Liver (tissue), 9 donors: Measurements from ENCODE around the gene DAPK1. TPM values are rescaled to one million over a fixed set of nuclear protein-coding genes. Genes with fewer than 3 reads are reported as not detected.

Experiments used
- DNase-seq: peaks from one replicate; pipeline ENCODE4 v3.0.0-alpha.2; 2017; ENCODE audit warnings: low spot score
- H3K27ac ChIP-seq, 2 donors: one replicate each; pipeline ENCODE4 v1.7.0; 2013; ENCODE audit warnings: inconsistent platforms in 2 of 2, low read length in 2 of 2, control low read depth in 1 of 2, low read depth in 1 of 2, mild to moderate bottlenecking in 1 of 2
- H3K27me3 ChIP-seq, 4 donors: one replicate each; pipeline versions ENCODE4 v1.6.1 to v1.7.0; 2013; ENCODE audit warnings: low read length in 3 of 4, inconsistent platforms in 1 of 4, mild to moderate bottlenecking in 1 of 4, moderate library complexity in 1 of 4; ENCODE audit not compliant: control insufficient read depth in 4 of 4, insufficient read depth in 4 of 4
- H3K36me3 ChIP-seq, 4 donors: one replicate each; pipeline versions ENCODE4 v1.6.1 to v1.7.0; 2013; ENCODE audit warnings: low read length in 3 of 4, mild to moderate bottlenecking in 3 of 4, low read depth in 1 of 4, moderate library complexity in 1 of 4; ENCODE audit not compliant: control insufficient read depth in 4 of 4, insufficient read depth in 3 of 4
- H3K4me1 ChIP-seq, 4 donors: one replicate each; pipeline versions ENCODE4 v1.6.1 to v1.7.0; 2013; ENCODE audit warnings: low read length in 3 of 4, mild to moderate bottlenecking in 3 of 4, moderate library complexity in 1 of 4; ENCODE audit not compliant: control insufficient read depth in 4 of 4, insufficient read depth in 4 of 4
- H3K4me3 ChIP-seq, 3 donors: one replicate each; pipeline versions ENCODE4 v1.6.1 to v1.7.0; 2013; ENCODE audit warnings: low read length in 3 of 3, control low read depth in 1 of 3, low read depth in 1 of 3, mild to moderate bottlenecking in 1 of 3
- H3K9ac ChIP-seq, 2 donors: one replicate each; pipeline ENCODE4 v1.7.0; 2013; ENCODE audit warnings: low read length in 2 of 2, mild to moderate bottlenecking in 2 of 2, moderate library complexity in 2 of 2, control low read depth in 1 of 2, low read depth in 1 of 2
- H3K9me3 ChIP-seq, 4 donors: one replicate each; pipeline versions ENCODE4 v1.6.1 to v1.7.0; 2013; ENCODE audit warnings: low read length in 3 of 4; ENCODE audit not compliant: control insufficient read depth in 4 of 4
- FOXA1 ChIP-seq: IDR thresholded peaks from 2 replicates; pipeline ENCODE4 v1.6.1; 2016; ENCODE audit warnings: antibody characterized with exemption
- FOXA2 ChIP-seq: IDR thresholded peaks from 2 replicates; pipeline ENCODE4 v1.6.1; 2016; ENCODE audit warnings: antibody characterized with exemption
- GABPA ChIP-seq, 2 donors: IDR thresholded peaks in 1 of 2; conservative IDR thresholded peaks in 1 of 2; 2 replicates each; pipeline ENCODE4 v1.6.1; 2016; ENCODE audit warnings: antibody characterized with exemption in 2 of 2, mild to moderate bottlenecking in 1 of 2, moderate library complexity in 1 of 2
- HNF4G ChIP-seq: IDR thresholded peaks from 2 replicates; pipeline ENCODE4 v1.6.1; 2016; ENCODE audit warnings: antibody characterized with exemption
- NR2F2 ChIP-seq: IDR thresholded peaks from 2 replicates; pipeline ENCODE4 v1.6.1; 2016; ENCODE audit warnings: antibody characterized with exemption
- RAD21 ChIP-seq, 2 donors: IDR thresholded peaks; 2 replicates each; pipeline ENCODE4 v1.6.1; 2016; ENCODE audit warnings: antibody characterized with exemption in 2 of 2, mild to moderate bottlenecking in 2 of 2
- RXRA ChIP-seq, 2 donors: IDR thresholded peaks; 2 replicates each; pipeline ENCODE4 v1.6.1; 2017 to 2018; ENCODE audit warnings: antibody characterized with exemption in 2 of 2, mild to moderate bottlenecking in 1 of 2
- SP1 ChIP-seq: IDR thresholded peaks from 2 replicates; pipeline ENCODE4 v1.6.1; 2018; ENCODE audit warnings: antibody characterized with exemption, mild to moderate bottlenecking
- YY1 ChIP-seq: IDR thresholded peaks from 2 replicates; pipeline ENCODE4 v1.6.1; 2016; ENCODE audit warnings: antibody characterized with exemption, mild to moderate bottlenecking
- WGBS: extraction: QIAGEN DNeasy Blood & Tissue Kit; methylation state at CpG from one replicate; pipeline ENCODE4 v1.1.7; 2013; 5-methylcytosine and 5-hydroxymethylcytosine counted together
- polyA plus RNA-seq, 2 donors: library from polyadenylated mRNA; stranded (reverse) in 1 of 2; unstranded in 1 of 2; fragments of 200-250 nt in 1 of 2; fragments of >200 nt in 1 of 2; fragmentation: Nextera tagmentation in 1 of 2; extraction: Ambion mirVana in 1 of 2; gene quantifications; one replicate each; pipeline versions ENCODE4 v1.2.1 to v1.2.3, GENCODE V29; 2013 to 2015
- total RNA-seq, 2 donors: library from RNA; depleted of rRNA; stranded (reverse); fragments of >200 nt; gene quantifications; one replicate each; pipeline ENCODE4 v1.2.3, GENCODE V29; 2014
- TF ChIP-seq, protein P1 (sequence below): IDR thresholded peaks from 2 replicates; pipeline ENCODE4 v1.6.1; 2016; ENCODE audit warnings: antibody characterized with exemption
- TF ChIP-seq, protein P2 (sequence below): IDR thresholded peaks from 2 replicates; pipeline ENCODE4 v1.6.1; 2016; ENCODE audit warnings: antibody characterized with exemption
- TF ChIP-seq, protein P3 (sequence below): IDR thresholded peaks from 2 replicates; pipeline ENCODE4 v1.6.1; 2016; ENCODE audit warnings: antibody characterized with exemption
- TF ChIP-seq, protein P4 (sequence below): fragments of 150-350 bp; IDR thresholded peaks from 2 replicates; pipeline ENCODE4 v1.5.1; 2017; ENCODE audit warnings: improper control_type of control experiment, low read depth, low read length; ENCODE audit not compliant: missing input control
- donor health status: healthy.
- donor health status: healthy.
- donor health status: healthy.
- donor health status: healthy.
- donor health status: healthy.

The DAPK1 gene
- total and polyA plus RNA-seq, 4 donors = 14.0 to 40.8 (median 21.8) TPM

DNA sequence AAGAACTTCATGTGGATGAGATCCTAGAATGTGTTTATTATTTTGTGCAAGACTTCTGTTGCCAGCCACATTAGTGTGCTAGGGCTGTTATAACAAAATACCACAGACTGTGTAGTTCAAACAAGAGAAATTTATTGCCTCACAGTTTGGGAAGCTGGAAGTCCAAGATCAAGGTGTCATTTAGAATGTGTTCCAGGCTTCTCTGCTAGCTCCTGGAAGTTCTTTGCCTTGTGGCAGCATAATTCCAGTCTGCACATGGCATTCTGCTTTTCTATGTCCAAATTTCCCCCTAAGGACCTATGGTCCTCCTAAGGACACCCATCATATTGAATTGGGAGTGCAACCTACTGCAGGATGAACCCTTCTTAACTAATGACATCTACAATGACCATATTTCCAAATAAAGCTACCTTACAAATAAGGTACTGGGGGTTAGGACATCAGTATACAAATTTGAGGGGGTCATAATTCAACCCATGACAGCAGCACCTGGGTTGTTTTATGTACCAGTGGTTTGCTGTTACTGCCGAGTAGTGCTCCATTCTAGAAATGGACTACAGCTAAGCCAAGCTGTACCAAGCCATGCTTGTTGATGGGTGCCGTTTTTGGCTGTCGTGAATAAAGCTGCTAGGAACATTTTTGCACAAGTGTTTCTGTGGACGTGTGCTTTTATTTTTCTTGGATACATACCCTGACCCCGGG is 52.7 kb downstream of the DAPK1 start:
- H3K4me3 ChIP-seq = no peak overlapping the region
- peaks cover 0 to 6% (median 0%) of the 10 kb centered on the region in 4 donors for H3K36me3 ChIP-seq
- H3K27me3 ChIP-seq = no peaks in the 10 kb centered on the region
- no peak overlapping the region for H3K9ac ChIP-seq
- 85% methylated on average over 5 of the region's 5 CpGs for WGBS
- no peaks in the 10 kb centered on the region for H3K9me3 ChIP-seq
- no peak overlapping the region for H3K27ac ChIP-seq
- TF ChIP-seq, protein P1, sequence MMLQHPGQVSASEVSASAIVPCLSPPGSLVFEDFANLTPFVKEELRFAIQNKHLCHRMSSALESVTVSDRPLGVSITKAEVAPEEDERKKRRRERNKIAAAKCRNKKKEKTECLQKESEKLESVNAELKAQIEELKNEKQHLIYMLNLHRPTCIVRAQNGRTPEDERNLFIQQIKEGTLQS = no peak
- TF ChIP-seq SP1 = no peak
- H3K4me1 ChIP-seq = peaks cover 0 to 4% (median under 1%) of the 10 kb centered on the region in 4 donors
- DNase-seq = no peak

DNA sequence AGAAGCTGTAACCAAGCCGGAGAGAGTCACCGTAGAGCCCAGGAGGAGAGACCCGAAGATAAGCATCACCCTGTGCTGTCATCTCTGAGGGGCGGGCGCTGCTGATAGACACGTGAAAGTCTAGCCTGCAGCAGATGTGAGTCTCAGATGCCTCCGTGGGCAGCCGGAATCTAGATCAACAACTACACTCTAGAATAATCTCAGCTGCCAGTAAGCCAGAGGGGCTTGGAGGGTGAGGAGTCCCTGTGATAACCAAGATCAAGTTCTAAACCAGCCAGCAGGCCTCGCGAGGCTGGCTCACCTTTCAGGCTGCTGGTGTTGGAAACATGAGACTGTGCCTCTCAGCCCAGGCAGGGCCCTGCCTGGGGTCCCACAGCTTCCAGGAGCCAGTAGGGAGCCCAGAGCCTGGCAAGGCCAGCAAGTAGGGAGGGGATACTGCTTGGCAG is 54.1 kb downstream of the DAPK1 start:
- WGBS = 82% methylated on average over 10 of the region's 10 CpGs
- no peak for DNase-seq

More for the DNA sequence above, 54.1 kb downstream of the DAPK1 start:
- Histone ChIP-seq H3K9me3 (no peaks in the 10 kb centered on the region), H3K36me3 (peaks cover 0 to 6% (median 0%) of the 10 kb centered on the region in 4 donors), H3K4me1 (peaks cover 4 to 12% (median 6%) of the 10 kb centered on the region in 4 donors), H3K27ac (no peak overlapping the region), H3K27me3 (no peaks in the 10 kb centered on the region), H3K9ac (no peak overlapping the region), H3K4me3 (no peak overlapping the region)
- TF ChIP-seq YY1 (no peak), FOXA2 (no peak), RXRA (IDR thresholded peaks at IDR 0.05) (no peak), FOXA1 (no peak), GABPA (IDR thresholded peaks at IDR 0.05 in 1 of 2, conservative IDR thresholded peaks at IDR 0.05 in 1 of 2) (no peak), SP1 (no peak), HNF4G (no peak), NR2F2 (no peak), RAD21 (IDR thresholded peaks at IDR 0.05) (no peak)
- TF ChIP-seq, protein P2, sequence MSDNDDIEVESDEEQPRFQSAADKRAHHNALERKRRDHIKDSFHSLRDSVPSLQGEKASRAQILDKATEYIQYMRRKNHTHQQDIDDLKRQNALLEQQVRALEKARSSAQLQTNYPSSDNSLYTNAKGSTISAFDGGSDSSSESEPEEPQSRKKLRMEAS = no peak
- TF ChIP-seq, protein P3, sequence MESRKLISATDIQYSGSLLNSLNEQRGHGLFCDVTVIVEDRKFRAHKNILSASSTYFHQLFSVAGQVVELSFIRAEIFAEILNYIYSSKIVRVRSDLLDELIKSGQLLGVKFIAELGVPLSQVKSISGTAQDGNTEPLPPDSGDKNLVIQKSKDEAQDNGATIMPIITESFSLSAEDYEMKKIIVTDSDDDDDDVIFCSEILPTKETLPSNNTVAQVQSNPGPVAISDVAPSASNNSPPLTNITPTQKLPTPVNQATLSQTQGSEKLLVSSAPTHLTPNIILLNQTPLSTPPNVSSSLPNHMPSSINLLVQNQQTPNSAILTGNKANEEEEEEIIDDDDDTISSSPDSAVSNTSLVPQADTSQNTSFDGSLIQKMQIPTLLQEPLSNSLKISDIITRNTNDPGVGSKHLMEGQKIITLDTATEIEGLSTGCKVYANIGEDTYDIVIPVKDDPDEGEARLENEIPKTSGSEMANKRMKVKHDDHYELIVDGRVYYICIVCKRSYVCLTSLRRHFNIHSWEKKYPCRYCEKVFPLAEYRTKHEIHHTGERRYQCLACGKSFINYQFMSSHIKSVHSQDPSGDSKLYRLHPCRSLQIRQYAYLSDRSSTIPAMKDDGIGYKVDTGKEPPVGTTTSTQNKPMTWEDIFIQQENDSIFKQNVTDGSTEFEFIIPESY = no peak
- TF ChIP-seq, protein P4, sequence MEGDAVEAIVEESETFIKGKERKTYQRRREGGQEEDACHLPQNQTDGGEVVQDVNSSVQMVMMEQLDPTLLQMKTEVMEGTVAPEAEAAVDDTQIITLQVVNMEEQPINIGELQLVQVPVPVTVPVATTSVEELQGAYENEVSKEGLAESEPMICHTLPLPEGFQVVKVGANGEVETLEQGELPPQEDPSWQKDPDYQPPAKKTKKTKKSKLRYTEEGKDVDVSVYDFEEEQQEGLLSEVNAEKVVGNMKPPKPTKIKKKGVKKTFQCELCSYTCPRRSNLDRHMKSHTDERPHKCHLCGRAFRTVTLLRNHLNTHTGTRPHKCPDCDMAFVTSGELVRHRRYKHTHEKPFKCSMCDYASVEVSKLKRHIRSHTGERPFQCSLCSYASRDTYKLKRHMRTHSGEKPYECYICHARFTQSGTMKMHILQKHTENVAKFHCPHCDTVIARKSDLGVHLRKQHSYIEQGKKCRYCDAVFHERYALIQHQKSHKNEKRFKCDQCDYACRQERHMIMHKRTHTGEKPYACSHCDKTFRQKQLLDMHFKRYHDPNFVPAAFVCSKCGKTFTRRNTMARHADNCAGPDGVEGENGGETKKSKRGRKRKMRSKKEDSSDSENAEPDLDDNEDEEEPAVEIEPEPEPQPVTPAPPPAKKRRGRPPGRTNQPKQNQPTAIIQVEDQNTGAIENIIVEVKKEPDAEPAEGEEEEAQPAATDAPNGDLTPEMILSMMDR = no peak
